HepG2 (cell line): ENCODE data around the gene AFAP1. TPM values are rescaled to one million over a fixed set of nuclear protein-coding genes. Genes with fewer than 3 reads are reported as not detected.

Source experiments
- DPF2 ChIP-seq: sonication (generic); formaldehyde crosslinking; IDR thresholded peaks from 2 replicates; pipeline ENCODE4 v1.4.0; 2020; ENCODE audit warnings: mild to moderate bottlenecking, low read depth, missing genetic modification reagents, borderline replicate concordance
- EP300 ChIP-seq, 3 experiments: sonication (generic) in 1 of 3; formaldehyde crosslinking in 1 of 3; IDR thresholded peaks; 2 replicates each; pipeline versions ENCODE4 v1.5.1 to v1.6.1; 2011 to 2020; ENCODE audit warnings: low read depth in 2 of 3, low read length in 2 of 3, borderline replicate concordance in 1 of 3, improper control_type of control experiment in 1 of 3, mild to moderate bottlenecking in 1 of 3, missing genetic modification reagents in 1 of 3, moderate library complexity in 1 of 3
- ESRRA ChIP-seq: sonication (generic); formaldehyde crosslinking; IDR thresholded peaks from 2 replicates; pipeline ENCODE4 v1.5.1; 2020; ENCODE audit warnings: mild to moderate bottlenecking, low read depth, missing genetic modification reagents
- FOXA3 ChIP-seq: IDR thresholded peaks from 2 replicates; pipeline ENCODE4 v1.6.1; 2016; ENCODE audit warnings: missing genetic modification reagents, missing compliant biosample characterization
- FOXO1 ChIP-seq: sonication (generic); formaldehyde crosslinking; IDR thresholded peaks from 2 replicates; pipeline ENCODE4 v1.4.0; 2020; ENCODE audit warnings: missing genetic modification reagents
- FOXO4 ChIP-seq: sonication (generic); formaldehyde crosslinking; conservative IDR thresholded peaks from 2 replicates; pipeline ENCODE4 v1.8.1; 2023; ENCODE audit warnings: missing genetic modification reagents
- FOXP1 ChIP-seq, 2 experiments: fragments of 450-650 bp in 1 of 2; IDR thresholded peaks; 2 replicates each; pipeline ENCODE4 v1.6.1; 2017 to 2018; ENCODE audit warnings: antibody characterized with exemption in 1 of 2
- LCORL ChIP-seq, 2 experiments: fragments of 450-650 bp in 1 of 2; sonication (generic) in 1 of 2; formaldehyde crosslinking in 1 of 2; IDR thresholded peaks; 2 replicates each; pipeline versions ENCODE4 v1.5.0 to v1.6.1; 2017 to 2020; ENCODE audit warnings: antibody characterized with exemption in 1 of 2, missing genetic modification reagents in 1 of 2
- MAFK ChIP-seq, 2 experiments: IDR thresholded peaks in 1 of 2; conservative IDR thresholded peaks in 1 of 2; 2 replicates each; pipeline ENCODE4 v1.6.1; 2011; ENCODE audit warnings: improper control_type of control experiment in 2 of 2, low read length in 2 of 2
- MED1 ChIP-seq: sonication (generic); formaldehyde crosslinking; IDR thresholded peaks from 2 replicates; pipeline ENCODE4 v1.4.0; 2020; ENCODE audit warnings: missing genetic modification reagents
- MIER3 ChIP-seq: IDR thresholded peaks from 2 replicates; pipeline ENCODE4 v1.6.1; 2016; ENCODE audit warnings: missing compliant biosample characterization, borderline replicate concordance
- NBN ChIP-seq: fragments of 450-650 bp; conservative IDR thresholded peaks from 2 replicates; pipeline ENCODE4 v1.6.1; 2017
- NCOA2 ChIP-seq: sonication (generic); formaldehyde crosslinking; IDR thresholded peaks from 2 replicates; pipeline ENCODE4 v1.8.0; 2022; ENCODE audit warnings: inconsistent platforms
- NFE2L2 ChIP-seq: fragments of 150-350 bp; IDR thresholded peaks from 2 replicates; pipeline ENCODE4 v1.6.1; 2014; ENCODE audit warnings: low read length
- POLR2AphosphoS5 ChIP-seq: IDR thresholded peaks from 2 replicates; pipeline ENCODE4 v1.6.1; 2012; ENCODE audit warnings: low read depth, low read length
- RCOR2 ChIP-seq: IDR thresholded peaks from 2 replicates; pipeline ENCODE4 v1.6.1; 2016; ENCODE audit warnings: missing biosample characterization, missing genetic modification reagents
- SOX13 ChIP-seq, 3 experiments: fragments of 450-650 bp in 1 of 3; sonication (generic) in 1 of 3; formaldehyde crosslinking in 1 of 3; IDR thresholded peaks in 2 of 3; conservative IDR thresholded peaks in 1 of 3; 2 replicates each; pipeline versions ENCODE4 v1.5.0 to v1.6.1; 2016 to 2020; ENCODE audit warnings: antibody characterized with exemption in 1 of 3, mild to moderate bottlenecking in 1 of 3, missing compliant biosample characterization in 1 of 3, missing genetic modification reagents in 1 of 3, moderate library complexity in 1 of 3
- ZNF124 ChIP-seq: sonication (generic); formaldehyde crosslinking; IDR thresholded peaks from 2 replicates; pipeline ENCODE4 v1.4.0; 2020; ENCODE audit warnings: missing genetic modification reagents
- ZNF160 ChIP-seq: sonication (generic); formaldehyde crosslinking; IDR thresholded peaks from 2 replicates; pipeline ENCODE4 v1.8.0; 2022; ENCODE audit warnings: mild to moderate bottlenecking, inconsistent platforms, missing genetic modification reagents
- ZNF773 ChIP-seq: sonication (generic); formaldehyde crosslinking; IDR thresholded peaks from 2 replicates; pipeline ENCODE4 v1.4.0; 2020; ENCODE audit warnings: missing genetic modification reagents, borderline replicate concordance
- ZSCAN22 ChIP-seq: sonication (generic); formaldehyde crosslinking; IDR thresholded peaks from 2 replicates; pipeline ENCODE4 v1.4.0; 2020; ENCODE audit warnings: mild to moderate bottlenecking, missing genetic modification reagents
- polyA plus RNA-seq, 8 experiments: library from polyadenylated mRNA; depleted of rRNA in 3 of 8; stranded (reverse) in 7 of 8; unstranded in 1 of 8; fragments of >200 nt; fragmentation: Illumina TruSeq in 4 of 8; extraction: Trizol in 4 of 8; gene quantifications; 2 replicates each; pipeline versions ENCODE4 v1.2.1 to v1.2.3, GENCODE V29; 2011 to 2016; ENCODE audit warnings: low read depth in 4 of 8, missing spikeins in 1 of 8, mixed read lengths in 1 of 8; ENCODE audit not compliant: insufficient read depth in 1 of 8
- total RNA-seq, 5 experiments: library from RNA; depleted of rRNA; stranded (reverse); fragments of >200 nt; fragmentation: Illumina TruSeq; extraction: Trizol; gene quantifications; 2 replicates each; pipeline ENCODE4 v1.2.3, GENCODE V29; 2016; ENCODE audit warnings: low read depth in 1 of 5
- TF ChIP-seq, protein P1 (sequence below): sonication (generic); formaldehyde crosslinking; IDR thresholded peaks from 2 replicates; pipeline ENCODE4 v1.5.1; 2020; ENCODE audit warnings: missing genetic modification reagents, mild to moderate bottlenecking, borderline replicate concordance
- TF ChIP-seq, protein P2 (sequence below): sonication (generic); formaldehyde crosslinking; IDR thresholded peaks from 2 replicates; pipeline ENCODE4 v1.5.0; 2020; ENCODE audit warnings: mild to moderate bottlenecking, missing genetic modification reagents

AFAP1 gene
- total and polyA plus RNA-seq, 2 of the 13 experiments (the other 11 are each of a cell fraction or from before 2014, with no cell fraction given), result 2.5 TPM

DNA sequence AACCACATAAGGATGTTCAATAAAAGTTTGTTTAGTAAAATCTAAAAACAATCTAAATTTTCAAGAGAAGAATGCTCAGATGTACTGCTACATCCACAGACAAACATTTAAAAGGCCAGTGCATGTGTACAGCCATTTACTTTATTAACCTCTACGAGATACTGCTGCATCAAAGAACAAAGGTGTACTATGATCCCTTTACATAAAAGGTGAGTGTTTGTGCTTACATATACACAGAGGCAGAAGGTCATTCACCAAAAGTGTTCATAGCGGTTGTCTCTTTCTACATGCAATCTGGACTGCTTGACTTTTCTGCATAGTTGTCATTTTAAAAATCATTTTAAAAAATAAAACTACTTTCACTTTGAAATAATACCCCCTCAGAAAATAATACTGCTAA, 81.7 kb downstream of the AFAP1 start (continued):
- TF ChIP-seq FOXA3 (CRISPR knock-in tag) (peak; percentile 86), EP300 (IDR thresholded peaks at IDR 0.05; ENCODE audit: low read depth in 2 of 2, low read length in 2 of 2) (peak in 1 of 2 experiments; percentile 78; a peak in 3 of 4 replicates), EP300 (CRISPR knock-in tag; IDR thresholded peaks at IDR 0.05; ENCODE audit: borderline replicate concordance) (no peak), MIER3 (CRISPR knock-in tag) (no peak), FOXO1 (CRISPR knock-in tag) (peak; percentile 26; the same call in 1 of the 2 replicates), FOXO4 (CRISPR knock-in tag) (no peak), NBN (no peak), FOXP1 (IDR thresholded peaks at IDR 0.05) (0 out of 2 replicates have a peak, but pooled peaks have one; percentile 71), FOXP1 (CRISPR knock-in tag; IDR thresholded peaks at IDR 0.05) (peak; percentile 81), NFE2L2 (no peak), ESRRA (CRISPR knock-in tag) (0 out of 2 replicates have a peak, but pooled peaks have one; percentile 19), MED1 (CRISPR knock-in tag) (peak; percentile 61), LCORL (IDR thresholded peaks at IDR 0.05) (0 out of 2 replicates have a peak, but pooled peaks have one; percentile 25), LCORL (CRISPR knock-in tag; IDR thresholded peaks at IDR 0.05) (no peak), POLR2AphosphoS5 (peak; percentile 33; the same call in 1 of the 2 replicates), ZNF124 (CRISPR knock-in tag) (no peak), RCOR2 (CRISPR knock-in tag) (0 out of 2 replicates have a peak, but pooled peaks have one; percentile 18), ZNF773 (CRISPR knock-in tag) (no peak), ZNF160 (no peak), NCOA2 (peak; percentile 61), ZSCAN22 (no peak), DPF2 (CRISPR knock-in tag) (peak; percentile 81; the same call in 1 of the 2 replicates), MAFK (conservative IDR thresholded peaks at IDR 0.05 in 1 of 2, IDR thresholded peaks at IDR 0.05 in 1 of 2; ENCODE audit: low read length in 2 of 2) (peak; percentile 1 to 29; a peak in 2 of 4 replicates), SOX13 (IDR thresholded peaks at IDR 0.05) (no peak), SOX13 (CRISPR knock-in tag; conservative IDR thresholded peaks at IDR 0.05 in 1 of 2, IDR thresholded peaks at IDR 0.05 in 1 of 2) (peak in 1 of 2 experiments; percentile 91; a peak in 2 of 4 replicates)
- TF ChIP-seq, protein P1, sequence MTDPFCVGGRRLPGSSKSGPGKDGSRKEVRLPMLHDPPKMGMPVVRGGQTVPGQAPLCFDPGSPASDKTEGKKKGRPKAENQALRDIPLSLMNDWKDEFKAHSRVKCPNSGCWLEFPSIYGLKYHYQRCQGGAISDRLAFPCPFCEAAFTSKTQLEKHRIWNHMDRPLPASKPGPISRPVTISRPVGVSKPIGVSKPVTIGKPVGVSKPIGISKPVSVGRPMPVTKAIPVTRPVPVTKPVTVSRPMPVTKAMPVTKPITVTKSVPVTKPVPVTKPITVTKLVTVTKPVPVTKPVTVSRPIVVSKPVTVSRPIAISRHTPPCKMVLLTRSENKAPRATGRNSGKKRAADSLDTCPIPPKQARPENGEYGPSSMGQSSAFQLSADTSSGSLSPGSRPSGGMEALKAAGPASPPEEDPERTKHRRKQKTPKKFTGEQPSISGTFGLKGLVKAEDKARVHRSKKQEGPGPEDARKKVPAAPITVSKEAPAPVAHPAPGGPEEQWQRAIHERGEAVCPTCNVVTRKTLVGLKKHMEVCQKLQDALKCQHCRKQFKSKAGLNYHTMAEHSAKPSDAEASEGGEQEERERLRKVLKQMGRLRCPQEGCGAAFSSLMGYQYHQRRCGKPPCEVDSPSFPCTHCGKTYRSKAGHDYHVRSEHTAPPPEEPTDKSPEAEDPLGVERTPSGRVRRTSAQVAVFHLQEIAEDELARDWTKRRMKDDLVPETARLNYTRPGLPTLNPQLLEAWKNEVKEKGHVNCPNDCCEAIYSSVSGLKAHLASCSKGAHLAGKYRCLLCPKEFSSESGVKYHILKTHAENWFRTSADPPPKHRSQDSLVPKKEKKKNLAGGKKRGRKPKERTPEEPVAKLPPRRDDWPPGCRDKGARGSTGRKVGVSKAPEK (CRISPR knock-in tag), result no peak
- TF ChIP-seq, protein P2, sequence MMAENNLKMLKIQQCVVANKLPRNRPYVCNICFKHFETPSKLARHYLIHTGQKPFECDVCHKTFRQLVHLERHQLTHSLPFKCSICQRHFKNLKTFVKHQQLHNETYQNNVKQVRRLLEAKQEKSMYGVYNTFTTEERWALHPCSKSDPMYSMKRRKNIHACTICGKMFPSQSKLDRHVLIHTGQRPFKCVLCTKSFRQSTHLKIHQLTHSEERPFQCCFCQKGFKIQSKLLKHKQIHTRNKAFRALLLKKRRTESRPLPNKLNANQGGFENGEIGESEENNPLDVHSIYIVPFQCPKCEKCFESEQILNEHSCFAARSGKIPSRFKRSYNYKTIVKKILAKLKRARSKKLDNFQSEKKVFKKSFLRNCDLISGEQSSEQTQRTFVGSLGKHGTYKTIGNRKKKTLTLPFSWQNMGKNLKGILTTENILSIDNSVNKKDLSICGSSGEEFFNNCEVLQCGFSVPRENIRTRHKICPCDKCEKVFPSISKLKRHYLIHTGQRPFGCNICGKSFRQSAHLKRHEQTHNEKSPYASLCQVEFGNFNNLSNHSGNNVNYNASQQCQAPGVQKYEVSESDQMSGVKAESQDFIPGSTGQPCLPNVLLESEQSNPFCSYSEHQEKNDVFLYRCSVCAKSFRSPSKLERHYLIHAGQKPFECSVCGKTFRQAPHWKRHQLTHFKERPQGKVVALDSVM (CRISPR knock-in tag), result no peak
